NCI-H69 (cell line): ENCODE data around the gene MCRS1.
"Not testable (repeated sequence)": the region's sequence is repeated elsewhere in the genome, so short reads cannot be mapped to it uniquely, and the experiment has no call there.

ENCODE experiments used
- DNase-seq: peaks from one replicate; lab custom pipeline; 2025; lab: John Stamatoyannopoulos, UW

MCRS1 gene

GRCh38 chr12:49515266-49515665, 52.7 kb downstream of the MCRS1 start:
- DNase-seq = no peak

DNA sequence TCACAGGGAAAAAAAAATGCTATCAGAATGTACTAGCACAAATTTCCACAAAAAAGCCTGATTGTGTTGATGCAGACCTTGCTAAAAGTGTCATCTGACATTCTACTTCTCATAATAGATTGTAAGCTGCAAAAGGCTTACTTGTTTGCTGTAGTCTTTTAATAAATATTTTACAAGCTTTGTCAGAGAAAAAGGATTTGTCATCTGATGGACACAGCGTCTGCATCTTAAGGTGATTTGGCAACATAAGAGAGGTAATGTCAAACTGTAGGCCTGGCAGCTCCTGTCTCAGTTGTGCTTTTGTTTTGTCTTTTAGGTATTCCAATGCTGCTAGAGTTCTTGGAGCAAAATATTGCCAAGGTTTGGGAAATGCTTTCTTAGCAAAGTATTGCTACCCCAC, 55.4 kb downstream of the MCRS1 start:
- DNase-seq = no peak

- no peak for DNase-seq
These were observed 56.5 kb downstream of the MCRS1 start for GRCh38 chr12:49511410-49511809.

DNA sequence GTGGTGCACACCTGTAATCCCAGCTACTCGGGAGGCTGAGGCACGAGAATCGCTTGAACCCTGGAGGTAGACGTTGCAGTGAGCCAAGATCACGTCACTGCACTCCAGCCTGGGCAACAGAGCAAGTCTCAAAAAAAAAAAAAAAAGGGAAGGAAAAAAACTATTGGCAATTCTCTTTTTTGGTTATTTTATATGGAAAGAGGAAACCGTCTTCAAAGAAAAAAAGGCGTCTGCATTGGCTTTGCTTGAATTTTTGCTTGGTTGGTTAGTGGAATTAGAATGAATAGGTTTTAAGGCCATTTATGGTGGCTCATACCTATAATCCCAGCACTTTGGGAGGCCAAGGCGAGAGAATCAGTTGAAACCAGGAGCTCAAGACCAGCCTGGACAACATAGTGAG, 58.3 kb downstream of the MCRS1 start:
- not testable (repeated sequence) for DNase-seq
